HG03045 (cell line): Measurements from ENCODE around the gene MED29.

Experiments
- ATAC-seq: cut with Tn5 transposase; IDR thresholded peaks from one replicate; pipeline ENCODE4 v1.9.1; 2021; ENCODE audit warnings: mild to moderate bottlenecking, moderate library complexity; ENCODE audit not compliant: unreplicated experiment

The MED29 gene

GRCh38 chr19:39410017-39410830 lies 19.0 kb downstream of the MED29 start:
- ATAC-seq = no peak

- no peak for ATAC-seq
Observed at GRCh38 chr19:39410831-39411080, 19.6 kb downstream of the MED29 start.

GRCh38 chr19:39411081-39411831 lies 20.1 kb downstream of the MED29 start:
- ATAC-seq = no peak

GRCh38 chr19:39411832-39412099 lies 20.6 kb downstream of the MED29 start:
- ATAC-seq = peak; percentile 15

- ATAC-seq = peak; percentile 55
Observed at GRCh38 chr19:39412100-39412866, 21.1 kb downstream of the MED29 start, which contains the start of gene PLEKHG2. TSS of gene PLEKHG2 (plus strand) at chr19:39412669. CDS start at chr19:39414087, 1,418 bp downstream.

- ATAC-seq = no peak
Observed at GRCh38 chr19:39412867-39413271, 21.7 kb downstream of the MED29 start.

GRCh38 chr19:39413272-39413910 lies 22.2 kb downstream of the MED29 start:
- ATAC-seq = no peak

- ATAC-seq = no peak
Observed at GRCh38 chr19:39413911-39414608, 22.9 kb downstream of the MED29 start.

GRCh38 chr19:39415111-39416046 lies 24.2 kb downstream of the MED29 start:
- ATAC-seq = no peak

- no peak for ATAC-seq
Observed at GRCh38 chr19:39416152-39417120, 25.3 kb downstream of the MED29 start.

- no peak for ATAC-seq
Observed at GRCh38 chr19:39417463-39418181, 26.4 kb downstream of the MED29 start.

GRCh38 chr19:39419003-39419402 lies 27.8 kb downstream of the MED29 start:
- no peak for ATAC-seq

- no peak for ATAC-seq
Observed at GRCh38 chr19:39420769-39421168, 29.6 kb downstream of the MED29 start.

GRCh38 chr19:39422020-39422419 lies 30.8 kb downstream of the MED29 start:
- ATAC-seq = no peak

GRCh38 chr19:39423258-39424086 lies 32.3 kb downstream of the MED29 start:
- no peak for ATAC-seq

- ATAC-seq = no peak
Observed at GRCh38 chr19:39424934-39425333, 33.8 kb downstream of the MED29 start.

GRCh38 chr19:39425744-39426143 lies 34.6 kb downstream of the MED29 start:
- no peak for ATAC-seq
